Left cardiac atrium (tissue), 4 donors: ENCODE results near the gene DIRAS1. TPM values are rescaled to one million over a fixed set of nuclear protein-coding genes. Genes with fewer than 3 reads are reported as not detected.
A peak's percentile ranks its signal among the peaks of the same experiment; 100 is the strongest.
"Not testable (repeated sequence)": the region's sequence is repeated elsewhere in the genome, so short reads cannot be mapped to it uniquely, and the experiment has no call there.

Source experiments
- ATAC-seq, 2 donors: fragments of 200-7000 bp; cut with Tn5 transposase; one replicate each; pipeline ENCODE4 v1.9.1; 2020; ENCODE audit warnings: mild to moderate bottlenecking in 2 of 2, moderate library complexity in 2 of 2
- DNase-seq: peaks from one replicate; pipeline ENCODE4 v3.0.0-alpha.2; 2020
- intact Hi-C, 2 donors: fragments of 100-400 bp; cut with DNase I; formaldehyde crosslinking; loops; one replicate each; pipeline versions ENCODE4 v1.14.1 to v1.15.1; 2022 to 2023
- total RNA-seq, 2 donors: library from RNA; stranded (reverse); fragmentation: NEBNext Ultra II Directional; extraction: Animal tissue kit (Norgen Biotek cat#: 25700); gene quantifications; one replicate each; pipeline ENCODE4 v1.2.1, GENCODE V29; 2021
- donor health status: DM: no; HTN: yes; CAD: no.
- donor health status: DM: no; HTN: yes; CAD: no; lungs with severe emphysema.
- donor health status: DM: yes; HTN: yes; CAD: no.
- donor health status: Dilated cardiomyopathy.

Gene DIRAS1
- total RNA-seq, 2 donors from 2014 or later = 108 to 211 TPM

GRCh38 chr19:2717638-2718541 lies 3.3 kb downstream of the DIRAS1 start:
- ATAC-seq (no peak), DNase-seq (no peak)
- intact Hi-C loops = no loop called here

GRCh38 chr19:2716722-2717637 lies 4.2 kb downstream of the DIRAS1 start:
- ATAC-seq (no peak), DNase-seq (no peak)
- intact Hi-C loops = no loop called here

- no peak for ATAC-seq
- intact Hi-C loops = no loop called here
- DNase-seq = no peak
Observed at GRCh38 chr19:2716275-2716650, 4.9 kb downstream of the DIRAS1 start.

GRCh38 chr19:2715470-2716274 lies 5.5 kb downstream of the DIRAS1 start:
- intact Hi-C loops = no loop called here
- ATAC-seq (no peak), DNase-seq (no peak)

GRCh38 chr19:2714531-2715269 lies 6.5 kb downstream of the DIRAS1 start:
- ATAC-seq (no peak), DNase-seq (no peak)
- intact Hi-C loops = no loop called here

GRCh38 chr19:2714102-2714501 lies 7.1 kb downstream of the DIRAS1 start:
- DNase-seq, intact Hi-C loops, ATAC-seq: not testable (repeated sequence)

GRCh38 chr19:2713170-2713569 lies 8.0 kb downstream of the DIRAS1 start:
- ATAC-seq, DNase-seq, intact Hi-C loops: not testable (repeated sequence)

GRCh38 chr19:2711875-2712205 lies 9.3 kb downstream of the DIRAS1 start:
- ATAC-seq (no peak), DNase-seq (no peak)

GRCh38 chr19:2711172-2711874 lies 9.8 kb downstream of the DIRAS1 start:
- ATAC-seq (peak in 1 of 2 donors; percentile 32), DNase-seq (no peak)
- intact Hi-C loops = no loop called here

More at GRCh38 chr19:2711875-2712205, 9.3 kb downstream of the DIRAS1 start:
- intact Hi-C loops = no loop called here

- ATAC-seq = no peak
- no peak for DNase-seq
- intact Hi-C loops = no loop called here
Observed at GRCh38 chr19:2706251-2706650, 14.9 kb downstream of the DIRAS1 start.

- DNase-seq (no peak), ATAC-seq (no peak)
- intact Hi-C loops = no loop called here
Observed at GRCh38 chr19:2703691-2704216, 17.4 kb downstream of the DIRAS1 start.

- intact Hi-C loops = no loop called here
- ATAC-seq (no peak), DNase-seq (no peak)
Observed at GRCh38 chr19:2703077-2703437, 18.1 kb downstream of the DIRAS1 start.

GRCh38 chr19:2702170-2703076 lies 18.7 kb downstream of the DIRAS1 start, which contains the start of gene GNG7:
GNG7 (minus strand) TSS chr19:2702694; CDS start chr19:2520688, 182,006 bp downstream.
- intact Hi-C loops = no loop called here
- ATAC-seq = peak; percentile 100

GRCh38 chr19:2701361-2702169 lies 19.6 kb downstream of the DIRAS1 start:
- DNase-seq (no peak), ATAC-seq (no peak)
- intact Hi-C loops = no loop called here

More at GRCh38 chr19:2702170-2703076, 18.7 kb downstream of the DIRAS1 start, which contains the start of gene GNG7:
- peak; percentile 94 for DNase-seq

- DNase-seq (no peak), ATAC-seq (no peak)
- intact Hi-C loops = no loop called here
Observed at GRCh38 chr19:2700660-2701360, 20.4 kb downstream of the DIRAS1 start.
